K562 (cell line): Measurements from ENCODE around the gene NUP210. TPM values are rescaled to one million over a fixed set of nuclear protein-coding genes. Genes with fewer than 3 reads are reported as not detected.

ENCODE experiments used
- BHLHE40 ChIP-seq: IDR thresholded peaks from 2 replicates; pipeline ENCODE4 v1.6.1; 2011; ENCODE audit warnings: low read length, improper control_type of control experiment
- CBX8 ChIP-seq: fragments of 200-600 bp; sonication (generic); IDR thresholded peaks from 2 replicates; pipeline ENCODE4 v1.6.1; 2012; ENCODE audit warnings: borderline replicate concordance, mixed run types, low read depth, mild to moderate bottlenecking, moderate library complexity, mixed read lengths, low read length, control low read depth, inconsistent platforms; ENCODE audit not compliant: poor library complexity, severe bottlenecking; ENCODE audit errors: extremely low read depth
- GATAD2B ChIP-seq: fragments of 450-650 bp; IDR thresholded peaks from 2 replicates; pipeline ENCODE4 v1.6.1; 2017; ENCODE audit warnings: mild to moderate bottlenecking, borderline replicate concordance
- NCOR1 ChIP-seq: fragments of 450-650 bp; IDR thresholded peaks from 2 replicates; pipeline ENCODE4 v1.6.1; 2016; ENCODE audit warnings: mild to moderate bottlenecking, moderate library complexity
- RFX5 ChIP-seq: IDR thresholded peaks from 2 replicates; pipeline ENCODE4 v1.6.1; 2011; ENCODE audit warnings: low read depth, mild to moderate bottlenecking, improper control_type of control experiment, low read length
- ZFP30 ChIP-seq: fragments of 250-450 bp; sonication (Bioruptor Pico); IDR thresholded peaks from 2 replicates; pipeline ENCODE4 v1.8.0; 2022; ENCODE audit warnings: moderate library complexity, mild to moderate bottlenecking, inconsistent platforms, borderline replicate concordance
- ZKSCAN3 ChIP-seq: fragments of 250-450 bp; sonication (Bioruptor Pico); IDR thresholded peaks from 2 replicates; pipeline ENCODE4 v1.4.0; 2020
- polyA plus RNA-seq, 8 experiments: library from polyadenylated mRNA; depleted of rRNA in 4 of 8; stranded (reverse) in 5 of 8; unstranded in 3 of 8; fragments of >200 nt; fragmentation: Nextera tagmentation in 2 of 8; fragmentation: Illumina TruSeq in 1 of 8; extraction: Ambion mirVana in 2 of 8; extraction: Trizol in 1 of 8; gene quantifications; 2 replicates each; pipeline versions ENCODE4 v1.2.1 to v1.2.3, GENCODE V29; 2011 to 2014; ENCODE audit warnings: inconsistent platforms in 1 of 8, missing spikeins in 1 of 8
- total RNA-seq, 7 experiments: library from RNA; depleted of rRNA in 6 of 7; stranded (reverse); fragments of >200 nt in 6 of 7; fragmentation: Illumina TruSeq in 2 of 7; extraction: Trizol in 2 of 7; gene quantifications; 2 replicates each; pipeline versions ENCODE4 v1.2.1 to v1.2.3, GENCODE V29; 2011 to 2021; ENCODE audit warnings: low replicate concordance in 1 of 7
- TF ChIP-seq, protein P1 (sequence below): IDR thresholded peaks from 3 replicates; pipeline ENCODE4 v1.6.1; 2011; ENCODE audit warnings: borderline replicate concordance, mild to moderate bottlenecking, moderate library complexity; ENCODE audit not compliant: insufficient read length; ENCODE audit errors: extremely low read depth
- TF ChIP-seq, protein P2 (sequence below): fragments of 250-450 bp; sonication (Bioruptor Pico); IDR thresholded peaks from 2 replicates; pipeline ENCODE4 v1.5.0; 2021
- TF ChIP-seq, protein P3 (sequence below): sonication (generic); formaldehyde crosslinking; IDR thresholded peaks from 2 replicates; pipeline ENCODE4 v1.8.0; 2023; ENCODE audit warnings: mild to moderate bottlenecking, missing genetic modification reagents

The NUP210 gene
- total and polyA plus RNA-seq, 9 of the 15 experiments (the other 6 are each of a cell fraction or from before 2014, with no cell fraction given) = 1.2 to 138 (median 44.0) TPM

DNA sequence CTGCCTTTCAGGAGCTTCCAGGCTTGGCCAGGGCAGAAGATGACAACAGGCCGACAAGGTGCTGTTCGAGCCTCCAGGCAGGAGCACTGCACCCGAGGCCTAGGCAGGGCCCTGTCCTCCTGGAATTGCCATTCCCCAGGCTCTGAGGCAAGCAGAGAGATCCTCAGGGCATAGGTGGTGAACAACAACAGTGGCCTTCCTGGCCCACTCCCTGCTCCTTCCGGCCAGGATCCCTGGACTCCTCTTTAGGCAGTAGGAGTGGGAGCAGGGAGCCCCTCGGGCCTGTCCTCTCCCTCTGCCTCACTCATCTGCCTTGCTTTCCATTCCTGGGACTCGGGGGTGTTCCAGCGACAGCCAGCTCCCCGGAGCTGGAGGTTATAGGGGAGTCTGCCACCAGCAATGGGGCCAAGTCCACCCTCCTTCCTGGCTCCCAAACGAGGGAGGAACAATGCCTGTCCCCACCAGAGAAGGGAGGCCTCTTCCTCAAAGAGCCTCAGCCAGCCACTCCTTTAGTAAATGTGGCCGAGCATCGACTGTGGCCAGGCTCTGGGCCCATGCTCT is 135.0 kb downstream of the NUP210 start (continued):
- no peak for TF ChIP-seq BHLHE40
- TF ChIP-seq, protein P1, sequence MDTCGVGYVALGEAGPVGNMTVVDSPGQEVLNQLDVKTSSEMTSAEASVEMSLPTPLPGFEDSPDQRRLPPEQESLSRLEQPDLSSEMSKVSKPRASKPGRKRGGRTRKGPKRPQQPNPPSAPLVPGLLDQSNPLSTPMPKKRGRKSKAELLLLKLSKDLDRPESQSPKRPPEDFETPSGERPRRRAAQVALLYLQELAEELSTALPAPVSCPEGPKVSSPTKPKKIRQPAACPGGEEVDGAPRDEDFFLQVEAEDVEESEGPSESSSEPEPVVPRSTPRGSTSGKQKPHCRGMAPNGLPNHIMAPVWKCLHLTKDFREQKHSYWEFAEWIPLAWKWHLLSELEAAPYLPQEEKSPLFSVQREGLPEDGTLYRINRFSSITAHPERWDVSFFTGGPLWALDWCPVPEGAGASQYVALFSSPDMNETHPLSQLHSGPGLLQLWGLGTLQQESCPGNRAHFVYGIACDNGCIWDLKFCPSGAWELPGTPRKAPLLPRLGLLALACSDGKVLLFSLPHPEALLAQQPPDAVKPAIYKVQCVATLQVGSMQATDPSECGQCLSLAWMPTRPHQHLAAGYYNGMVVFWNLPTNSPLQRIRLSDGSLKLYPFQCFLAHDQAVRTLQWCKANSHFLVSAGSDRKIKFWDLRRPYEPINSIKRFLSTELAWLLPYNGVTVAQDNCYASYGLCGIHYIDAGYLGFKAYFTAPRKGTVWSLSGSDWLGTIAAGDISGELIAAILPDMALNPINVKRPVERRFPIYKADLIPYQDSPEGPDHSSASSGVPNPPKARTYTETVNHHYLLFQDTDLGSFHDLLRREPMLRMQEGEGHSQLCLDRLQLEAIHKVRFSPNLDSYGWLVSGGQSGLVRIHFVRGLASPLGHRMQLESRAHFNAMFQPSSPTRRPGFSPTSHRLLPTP = no peak
- no peak for TF ChIP-seq ZKSCAN3 (CRISPR knock-in tag)
- TF ChIP-seq, protein P2, sequence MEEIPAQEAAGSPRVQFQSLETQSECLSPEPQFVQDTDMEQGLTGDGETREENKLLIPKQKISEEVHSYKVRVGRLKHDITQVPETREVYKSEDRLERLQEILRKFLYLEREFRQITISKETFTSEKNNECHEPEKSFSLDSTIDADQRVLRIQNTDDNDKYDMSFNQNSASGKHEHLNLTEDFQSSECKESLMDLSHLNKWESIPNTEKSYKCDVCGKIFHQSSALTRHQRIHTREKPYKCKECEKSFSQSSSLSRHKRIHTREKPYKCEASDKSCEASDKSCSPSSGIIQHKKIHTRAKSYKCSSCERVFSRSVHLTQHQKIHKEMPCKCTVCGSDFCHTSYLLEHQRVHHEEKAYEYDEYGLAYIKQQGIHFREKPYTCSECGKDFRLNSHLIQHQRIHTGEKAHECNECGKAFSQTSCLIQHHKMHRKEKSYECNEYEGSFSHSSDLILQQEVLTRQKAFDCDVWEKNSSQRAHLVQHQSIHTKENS (CRISPR knock-in tag) = no peak
- TF ChIP-seq RFX5 = no peak
- TF ChIP-seq, protein P3, sequence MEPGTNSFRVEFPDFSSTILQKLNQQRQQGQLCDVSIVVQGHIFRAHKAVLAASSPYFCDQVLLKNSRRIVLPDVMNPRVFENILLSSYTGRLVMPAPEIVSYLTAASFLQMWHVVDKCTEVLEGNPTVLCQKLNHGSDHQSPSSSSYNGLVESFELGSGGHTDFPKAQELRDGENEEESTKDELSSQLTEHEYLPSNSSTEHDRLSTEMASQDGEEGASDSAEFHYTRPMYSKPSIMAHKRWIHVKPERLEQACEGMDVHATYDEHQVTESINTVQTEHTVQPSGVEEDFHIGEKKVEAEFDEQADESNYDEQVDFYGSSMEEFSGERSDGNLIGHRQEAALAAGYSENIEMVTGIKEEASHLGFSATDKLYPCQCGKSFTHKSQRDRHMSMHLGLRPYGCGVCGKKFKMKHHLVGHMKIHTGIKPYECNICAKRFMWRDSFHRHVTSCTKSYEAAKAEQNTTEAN = no peak
- no peak for TF ChIP-seq GATAD2B
- TF ChIP-seq CBX8 = no peak
- no peak for TF ChIP-seq NCOR1
- no peak for TF ChIP-seq ZFP30 (CRISPR knock-in tag)
